22Rv1 (cell line): ENCODE results near the gene CD180.

Experiments used
- CTCF ChIP-seq: fragments of 450-650 bp; IDR thresholded peaks from 2 replicates; pipeline ENCODE4 v1.5.1; 2017; ENCODE audit warnings: mild to moderate bottlenecking
- ZFX ChIP-seq: fragments of 450-650 bp; IDR thresholded peaks from 2 replicates; pipeline ENCODE4 v1.6.1; 2017; ENCODE audit warnings: antibody characterized with exemption, borderline replicate concordance

DNA sequence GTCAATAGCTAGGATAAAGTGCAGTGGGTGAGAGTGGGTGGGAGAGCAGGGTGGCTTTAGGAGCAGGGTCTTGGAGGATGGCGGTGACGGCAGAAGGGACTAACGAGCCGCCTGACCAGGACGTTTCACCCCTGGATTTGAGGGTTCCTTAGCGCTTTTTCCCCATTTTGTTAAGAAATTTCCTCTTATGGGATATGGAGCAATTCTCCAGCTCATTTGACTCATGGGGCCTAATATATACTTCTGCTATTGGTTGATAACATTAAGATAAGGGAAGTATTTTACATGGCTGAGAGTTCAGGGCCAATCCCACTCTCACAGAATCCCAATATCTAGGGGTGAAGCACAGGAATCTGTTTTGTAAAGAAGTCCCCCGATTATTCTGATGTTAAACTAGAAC, 17.6 kb downstream of the CD180 start:
- TF ChIP-seq CTCF (no peak), ZFX (no peak)
